H1 (cell line): Measurements from ENCODE around the gene CC2D2A. TPM values are rescaled to one million over a fixed set of nuclear protein-coding genes. Genes with fewer than 3 reads are reported as not detected.

Experiments
- CTCF ChIA-PET: fragments of 300-600 bp; sonication (Branson Sonifier 250); formaldehyde crosslinking; loops from one replicate; lab custom pipeline; 2021; ENCODE audit not compliant: partially characterized antibody; lab: Charles Lee
- POLR2A ChIA-PET: fragments of 300-600 bp; sonication (Branson Sonifier 250); formaldehyde crosslinking; loops from one replicate; lab custom pipeline; 2021; ENCODE audit warnings: inconsistent platforms; ENCODE audit not compliant: partially characterized antibody; lab: Charles Lee
- DNase-seq, 2 experiments: peaks; one replicate each; pipeline versions ENCODE4 v3.0.0 to v3.0.0-alpha.2; 2010 to 2022; ENCODE audit warnings: low spot score in 2 of 2, low read depth in 1 of 2, mixed read lengths in 1 of 2
- FAIRE-seq: peaks from 2 replicates; lab custom pipeline; 2011; peaks lifted over from hg19 to GRCh38; lab: Jason Lieb, UNC
- H2AFZ ChIP-seq: 2 replicates; pipeline ENCODE4 v1.8.1; 2012; ENCODE audit warnings: low read length, inconsistent platforms
- H2AK5ac ChIP-seq: 2 replicates; pipeline ENCODE4 v1.6.1; 2013; ENCODE audit warnings: low read depth, low read length
- H2BK120ac ChIP-seq: replicated peaks from 2 replicates; pipeline ENCODE3; 2013; ENCODE audit warnings: low read depth, low read length, inconsistent platforms
- H2BK12ac ChIP-seq: 2 replicates; pipeline ENCODE4 v1.6.1; 2013; ENCODE audit warnings: low read depth, low read length
- H2BK15ac ChIP-seq: 2 replicates; pipeline ENCODE4 v1.6.1; 2013; ENCODE audit warnings: low read length
- H2BK20ac ChIP-seq: 2 replicates; pipeline ENCODE4 v1.6.1; 2013; ENCODE audit warnings: low read length
- H2BK5ac ChIP-seq: 2 replicates; pipeline ENCODE4 v1.6.1; 2013; ENCODE audit warnings: low read depth, low read length
- H3K14ac ChIP-seq: 2 replicates; pipeline ENCODE4 v1.6.1; 2013; ENCODE audit warnings: inconsistent platforms; ENCODE audit not compliant: insufficient read length
- H3K18ac ChIP-seq: 2 replicates; pipeline ENCODE4 v1.6.1; 2013; ENCODE audit warnings: low read length; ENCODE audit errors: extremely low read depth
- H3K23ac ChIP-seq: 2 replicates; pipeline ENCODE4 v1.6.1; 2013; ENCODE audit warnings: inconsistent platforms; ENCODE audit not compliant: insufficient read length
- H3K23me2 ChIP-seq: 2 replicates; pipeline ENCODE4 v1.6.1; 2013; ENCODE audit warnings: low read depth, low read length
- H3K27ac ChIP-seq: 2 replicates; pipeline ENCODE4 v1.6.1; 2011; ENCODE audit warnings: low read depth, low read length, inconsistent platforms
- H3K27me3 ChIP-seq, 4 experiments: replicated peaks in 1 of 4; 1 replicate in 1 of 4; 2 replicates in 3 of 4; pipeline versions ENCODE4 v1.6.1 to v1.8.1; 2011 to 2013; ENCODE audit warnings: low read length in 3 of 4, mild to moderate bottlenecking in 3 of 4, inconsistent platforms in 2 of 4, mixed read lengths in 2 of 4, moderate library complexity in 1 of 4; ENCODE audit not compliant: control insufficient read depth in 3 of 4, insufficient read depth in 3 of 4; ENCODE audit errors: extremely low read depth in 1 of 4
- H3K36me3 ChIP-seq, 4 experiments: 2 replicates each; pipeline versions ENCODE4 v1.6.1 to v1.8.1; 2011 to 2013; ENCODE audit warnings: mild to moderate bottlenecking in 4 of 4, low read length in 3 of 4, moderate library complexity in 2 of 4, control low read depth in 1 of 4, inconsistent platforms in 1 of 4; ENCODE audit not compliant: insufficient read depth in 4 of 4, control insufficient read depth in 2 of 4
- H3K4ac ChIP-seq: replicated peaks from 2 replicates; pipeline ENCODE3; 2013; ENCODE audit warnings: low read length, low read depth, mixed read lengths, inconsistent platforms; ENCODE audit not compliant: insufficient read length
- H3K4me1 ChIP-seq, 4 experiments: replicated peaks in 1 of 4; 1 replicate in 1 of 4; 2 replicates in 3 of 4; pipeline versions ENCODE4 v1.6.1 to v1.8.1; 2011 to 2013; ENCODE audit warnings: low read length in 3 of 4, inconsistent platforms in 2 of 4, mixed read lengths in 1 of 4; ENCODE audit not compliant: insufficient read depth in 4 of 4, control insufficient read depth in 3 of 4
- H3K4me2 ChIP-seq, 2 experiments: 2 replicates each; pipeline versions ENCODE4 v1.6.1 to v1.8.1; 2011 to 2013; ENCODE audit warnings: low read depth in 2 of 2, low read length in 2 of 2, control low read depth in 1 of 2, inconsistent platforms in 1 of 2, mild to moderate bottlenecking in 1 of 2; ENCODE audit not compliant: insufficient read depth in 1 of 2
- H3K4me3 ChIP-seq, 4 experiments: fragments of 200-600, 300-600 bp in 1 of 4; sonication (generic), shearing (Covaris generic), sonication (Bioruptor Twin) in 1 of 4; 2 replicates each; pipeline versions ENCODE4 v1.5.1 to v1.8.1; 2011 to 2016; ENCODE audit warnings: low read length in 4 of 4, low read depth in 3 of 4, control low read depth in 2 of 4, inconsistent platforms in 2 of 4, mild to moderate bottlenecking in 2 of 4, mixed read lengths in 1 of 4, moderate library complexity in 1 of 4; ENCODE audit not compliant: insufficient read depth in 2 of 4; ENCODE audit errors: extremely low read depth in 1 of 4
- H3K56ac ChIP-seq: replicated peaks from 2 replicates; pipeline ENCODE3; 2013; ENCODE audit warnings: low read depth, mild to moderate bottlenecking, mixed read lengths, low read length, inconsistent platforms; ENCODE audit not compliant: insufficient read length
- H3K79me1 ChIP-seq: 2 replicates; pipeline ENCODE4 v1.6.1; 2013; ENCODE audit warnings: low read depth, low read length, control low read depth
- H3K79me2 ChIP-seq, 2 experiments: 2 replicates each; pipeline versions ENCODE4 v1.6.1 to v1.8.1; 2012 to 2013; ENCODE audit warnings: low read length in 2 of 2, mild to moderate bottlenecking in 2 of 2, inconsistent platforms in 1 of 2; ENCODE audit not compliant: insufficient read depth in 2 of 2, control insufficient read depth in 1 of 2
- H3K9ac ChIP-seq, 4 experiments: replicated peaks in 1 of 4; 1 replicate in 1 of 4; 2 replicates in 3 of 4; pipeline versions ENCODE4 v1.6.1 to v1.8.1; 2011 to 2013; ENCODE audit warnings: low read depth in 3 of 4, low read length in 3 of 4, control low read depth in 2 of 4, mild to moderate bottlenecking in 2 of 4, moderate library complexity in 2 of 4, inconsistent platforms in 1 of 4; ENCODE audit errors: extremely low read depth in 1 of 4
- H3K9me3 ChIP-seq, 2 experiments: 2 replicates each; pipeline versions ENCODE4 v1.6.1 to v1.8.1; 2012 to 2013; ENCODE audit warnings: mild to moderate bottlenecking in 2 of 2, moderate library complexity in 2 of 2, control low read depth in 1 of 2, inconsistent platforms in 1 of 2, low read depth in 1 of 2, low read length in 1 of 2, mixed read lengths in 1 of 2; ENCODE audit not compliant: insufficient read depth in 2 of 2
- H4K20me1 ChIP-seq, 2 experiments: replicated peaks in 1 of 2; 2 replicates each; pipeline versions ENCODE3 to v1.8.1; 2011 to 2013; ENCODE audit warnings: inconsistent platforms in 2 of 2, low read length in 2 of 2, mild to moderate bottlenecking in 1 of 2; ENCODE audit not compliant: insufficient read depth in 2 of 2, control insufficient read depth in 1 of 2
- H4K5ac ChIP-seq: 2 replicates; pipeline ENCODE4 v1.6.1; 2013; ENCODE audit warnings: low read length, low read depth, mixed read lengths, inconsistent platforms; ENCODE audit not compliant: insufficient read length
- H4K8ac ChIP-seq: 2 replicates; pipeline ENCODE4 v1.8.0; 2013; ENCODE audit warnings: mild to moderate bottlenecking, moderate library complexity, low read length, inconsistent platforms; ENCODE audit not compliant: insufficient read depth; ENCODE audit errors: extremely low read depth
- H4K91ac ChIP-seq: replicated peaks from 2 replicates; pipeline ENCODE3; 2013; ENCODE audit warnings: low read length, mixed read lengths, inconsistent platforms; ENCODE audit not compliant: insufficient read length
- RFX5 ChIP-seq: IDR thresholded peaks from 2 replicates; pipeline ENCODE4 v1.6.1; 2011; ENCODE audit warnings: low read depth, low read length, improper control_type of control experiment, borderline replicate concordance
- SIN3A ChIP-seq, 2 experiments: IDR thresholded peaks in 1 of 2; conservative IDR thresholded peaks in 1 of 2; 2 replicates each; pipeline ENCODE4 v1.6.1; 2011 to 2012; ENCODE audit warnings: low read length in 2 of 2, improper control_type of control experiment in 1 of 2, low read depth in 1 of 2, mild to moderate bottlenecking in 1 of 2
- SP2 ChIP-seq: IDR thresholded peaks from 2 replicates; pipeline ENCODE4 v1.6.1; 2012; ENCODE audit warnings: mild to moderate bottlenecking, low read length, inconsistent platforms
- WGBS, 2 experiments: shearing (Covaris generic) in 1 of 2; methylation state at CpG; one replicate each; pipeline versions ENCODE4 v1.1.6 to v1.1.7; 2013 to 2015; ENCODE audit warnings: low lambda C conversion rate in 2 of 2, mixed read lengths in 2 of 2, inconsistent platforms in 1 of 2, low coverage in 1 of 2, missing lambda C conversion rate in 1 of 2; ENCODE audit not compliant: insufficient replicate concordance in 2 of 2, insufficient coverage in 1 of 2, insufficient read length in 1 of 2; ENCODE audit errors: extremely low coverage in 1 of 2, missing lambda C conversion rate in 1 of 2; 5-methylcytosine and 5-hydroxymethylcytosine counted together
- polyA plus RNA-seq, 7 experiments: library from polyadenylated mRNA; depleted of rRNA in 3 of 7; stranded (reverse) in 5 of 7; unstranded in 2 of 7; fragments of >200 nt in 5 of 7; fragments of 200-250 nt in 2 of 7; gene quantifications; 1 replicate in 5 of 7; 2 replicates in 1 of 7; 4 replicates in 1 of 7; pipeline versions ENCODE4 v1.2.1 to v1.2.3, GENCODE V29; 2011 to 2013; ENCODE audit warnings: missing spikeins in 2 of 7, mixed read lengths in 2 of 7
- total RNA-seq: library from RNA; stranded (reverse); fragmentation: NEBNext Ultra II Directional; extraction: Animal tissue kit (Norgen Biotek cat#: 25700); gene quantifications from 2 replicates; pipeline ENCODE4 v1.2.1, GENCODE V29; 2021

Gene CC2D2A
- total and polyA plus RNA-seq, 2 of the 8 experiments (the other 6 are each of a cell fraction or from before 2014, with no cell fraction given) = 11.0 to 12.2 TPM

DNA sequence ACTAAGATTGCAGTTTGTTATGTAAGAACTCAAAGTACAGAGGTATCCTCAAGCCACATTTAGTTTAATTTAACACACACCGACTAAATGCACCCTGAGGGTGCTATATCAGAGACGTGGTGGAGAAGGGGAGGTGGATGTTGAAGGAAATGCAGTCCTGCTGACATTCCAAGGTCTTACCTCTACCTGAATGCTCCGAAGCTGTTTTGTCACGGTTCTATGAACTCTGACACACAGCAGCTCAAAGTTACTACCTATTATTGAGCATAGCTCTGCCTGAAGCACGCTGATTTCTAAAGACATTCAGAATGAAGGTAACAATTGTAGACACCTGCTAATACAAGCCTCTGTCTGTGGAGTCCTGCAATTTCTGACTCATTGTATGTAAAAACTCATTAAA, 6.7 kb downstream of the CC2D2A start:
- 80% methylated on average over 5 of the region's 5 CpGs; no CpG with 5 or more reads in 1 of the 2 experiments for WGBS, 2 experiments
- CTCF ChIA-PET = interaction anchor here (1.2 to 1.5 kb wide), 5 partner anchors 19 to 243 kb away, joined by 3 to 6 read pairs (median 3); no protein-coding TSS in a partner anchor
- no peak for DNase-seq

More for the DNA sequence above, 6.7 kb downstream of the CC2D2A start:
- Histone ChIP-seq H3K4me3 (no peak overlapping the region), H3K27ac (no peak overlapping the region), H2AFZ (no peak overlapping the region), H2BK120ac (no peak overlapping the region), H3K18ac (no peak overlapping the region), H2BK12ac (no peak overlapping the region), H3K4me2 (no peak overlapping the region), H3K36me3 (no peaks in the 10 kb centered on the region), H2BK15ac (no peak overlapping the region), H3K56ac (no peak overlapping the region), H4K5ac (no peak overlapping the region), H3K9me3 (no peaks in the 10 kb centered on the region), H3K79me2 (no peaks in the 10 kb centered on the region), H2BK20ac (no peak overlapping the region), H3K4me1 (peaks cover 4 to 13% (median 6%) of the 10 kb centered on the region in 4 experiments; a peak in 5 of 7 replicates), H3K9ac (no peak overlapping the region), H4K20me1 (no peaks in the 10 kb centered on the region), H4K91ac (no peak overlapping the region), H3K27me3 (no peaks in the 10 kb centered on the region), H4K8ac (no peak overlapping the region), H2AK5ac (no peak overlapping the region), H3K23me2 (peaks cover 2% of the 10 kb centered on the region), H3K14ac (no peak overlapping the region), H3K23ac (no peak overlapping the region), H2BK5ac (no peak overlapping the region), H3K79me1 (no peaks in the 10 kb centered on the region), H3K4ac (no peak overlapping the region)
- no peak for FAIRE-seq
- POLR2A ChIA-PET = no interaction called here
- TF ChIP-seq SIN3A (conservative IDR thresholded peaks at IDR 0.05 in 1 of 2, IDR thresholded peaks at IDR 0.05 in 1 of 2; ENCODE audit: low read depth in 1 of 2, low read length in 2 of 2) (no peak), SP2 (no peak), RFX5 (no peak)
